Measurements from ENCODE around the gene SDK2. TPM values are rescaled to one million over a fixed set of nuclear protein-coding genes. Genes with fewer than 3 reads are reported as not detected.

SDK2 gene
- total and polyA plus RNA-seq, 9 of the 15 experiments (the other 6 are each of a cell fraction or from before 2014, with no cell fraction given), result 0.04 TPM; not detected in 8

- in situ Hi-C loops (cut with MboI), result no loop called here
- WGBS (ENCODE audit: insufficient coverage, low coverage, missing lambda C conversion rate), result 9% methylated on average over 9 of the region's 9 CpGs
- no peak overlapping the region for H3K4me3 ChIP-seq
- peaks cover 21 to 72% of the 10 kb centered on the region in 2 experiments; a peak in 4 of 5 replicates for H3K27me3 ChIP-seq (ENCODE audit: control insufficient read depth in 2 of 2, insufficient read depth in 2 of 2, low read length in 2 of 2)
- H3K79me2 ChIP-seq (ENCODE audit: control insufficient read depth, insufficient read depth, low read length), result no peaks in the 10 kb centered on the region
- no peak for TF ChIP-seq CSDE1 (IDR thresholded peaks at IDR 0.05)
- no peak for TF ChIP-seq ZNF354B (CRISPR knock-in tag; IDR thresholded peaks at IDR 0.05)
- no peak for TF ChIP-seq CCAR2 (IDR thresholded peaks at IDR 0.05; ENCODE audit: low read depth, low read length)
- TF ChIP-seq CHAMP1 (IDR thresholded peaks at IDR 0.05), result no peak
- no peak for TF ChIP-seq E2F6 (IDR thresholded peaks at IDR 0.05; ENCODE audit: borderline replicate concordance in 1 of 2, extremely low read depth in 1 of 2, insufficient read depth in 1 of 2, insufficient read length in 1 of 2, low read depth in 1 of 2, low read length in 1 of 2, poor library complexity in 1 of 2, severe bottlenecking in 1 of 2)
- no peak for TF ChIP-seq IRF1 (CRISPR knock-in tag; IDR thresholded peaks at IDR 0.05; ENCODE audit: borderline replicate concordance)
- TF ChIP-seq CTBP1 (IDR thresholded peaks at IDR 0.05; ENCODE audit: borderline replicate concordance), result no peak
- no peak for TF ChIP-seq SAFB2 (IDR thresholded peaks at IDR 0.05; ENCODE audit: borderline replicate concordance, low read depth, low read length, severe bottlenecking)
- TF ChIP-seq FOS (IDR thresholded peaks at IDR 0.05; ENCODE audit: extremely low read depth, insufficient read length), result no peak
- TF ChIP-seq LARP7 (IDR thresholded peaks at IDR 0.05), result no peak
- no peak overlapping the region for H3K27ac ChIP-seq (ENCODE audit: extremely low read depth, low read depth, low read length)
- FAIRE-seq, result no peak
- CTCF ChIA-PET (ENCODE audit: low intra/inter-chr PET ratio), result no interaction called here
- BruUV-seq (replicated peaks), result no TSS peak
- H3K4me2 ChIP-seq (ENCODE audit: insufficient read depth, low read length), result no peak overlapping the region
- ATAC-seq, result no peak; the same call in 2 of the 3 replicates
- H3K36me3 ChIP-seq (ENCODE audit: control insufficient read depth, insufficient read depth, low read length), result no peaks in the 10 kb centered on the region
- no peak overlapping the region for H3K9ac ChIP-seq (ENCODE audit: insufficient read depth in 1 of 2, low read depth in 2 of 2, low read length in 2 of 2)
- intact Hi-C loops (cut with micrococcal nuclease), result no loop called here
- H4K20me1 ChIP-seq (replicated peaks; ENCODE audit: control insufficient read depth, insufficient read depth, low read length), result no peaks in the 10 kb centered on the region
- no peak overlapping the region for H2AFZ ChIP-seq (ENCODE audit: low read depth, low read length)
- DNase-seq (ENCODE audit: extremely low read depth in 1 of 4, low spot score in 3 of 4), result no peak
- no peaks in the 10 kb centered on the region for H3K9me3 ChIP-seq (replicated peaks; ENCODE audit: control insufficient read depth, insufficient read depth, low read depth, low read length)
- no peaks in the 10 kb centered on the region for H3K9me1 ChIP-seq (ENCODE audit: control insufficient read depth, insufficient read depth, low read length)
- POLR2A ChIA-PET, result no interaction called here
- H3K4me1 ChIP-seq (replicated peaks in 1 of 2; ENCODE audit: control insufficient read depth in 2 of 2, insufficient read depth in 2 of 2, low read length in 2 of 2), result peaks cover 0 to 4% of the 10 kb centered on the region in 2 experiments; a peak in 2 of 5 replicates
These were observed 294.6 kb downstream of the SDK2 start for GRCh38 chr17:73349647-73350046.

Measured in K562 (cell line).